HCT116 (cell line): ENCODE data around the gene PLEKHO1. TPM values are rescaled to one million over a fixed set of nuclear protein-coding genes. Genes with fewer than 3 reads are reported as not detected.

ENCODE experiments used
- ATAC-seq: fragments of 200-7000 bp; cut with Tn5 transposase; 2 replicates; pipeline ENCODE4 v1.9.1; 2020; ENCODE audit warnings: mild to moderate bottlenecking, moderate library complexity
- BruUV-seq: library from RNA; stranded (reverse); fragments of 400-500 nt; replicated peaks from 2 replicates; lab custom pipeline; 2021; lab: Mats Ljungman, UMichigan
- CTCF ChIA-PET: fragments of 300-600 bp; sonication (Branson Sonifier 250); formaldehyde crosslinking; loops from one replicate; lab custom pipeline; 2021; ENCODE audit warnings: antibody characterized with exemption; lab: Charles Lee
- POLR2A ChIA-PET: fragments of 300-600, 350-600 bp; sonication (Branson Sonifier 250); formaldehyde crosslinking; loops from one replicate; lab custom pipeline; 2021; ENCODE audit warnings: antibody characterized with exemption; lab: Charles Lee
- RAD21 ChIA-PET, 2 experiments: fragments of 300-600 bp; sonication (Branson Sonifier 250); formaldehyde crosslinking; loops; one replicate each; lab custom pipeline; 2023; ENCODE audit warnings: low total read pairs in 2 of 2; ENCODE audit not compliant: uncharacterized antibody in 2 of 2, unreplicated experiment in 2 of 2, low non-redundant PET in 1 of 2; lab: Charles Lee
- DNase-seq: peaks from one replicate; pipeline ENCODE4 v3.0.0-alpha.2; 2010; ENCODE audit warnings: low read depth, low spot score
- H2AFZ ChIP-seq: fragments of 200-600 bp; shearing (Covaris generic), sonication (generic); 2 replicates; pipeline ENCODE4 v1.6.1; 2017; ENCODE audit warnings: low read depth, mixed run types, mixed read lengths, antibody characterized with exemption, low read length; ENCODE audit not compliant: poor library complexity, severe bottlenecking
- H3K27ac ChIP-seq: 2 replicates; pipeline ENCODE4 v1.5.1; 2012; ENCODE audit warnings: low read depth, low read length
- H3K27me3 ChIP-seq: fragments of 200-600 bp; sonication (generic); 2 replicates; pipeline ENCODE4 v1.6.1; 2016; ENCODE audit warnings: mixed run types, low read length, mixed read lengths; ENCODE audit not compliant: insufficient read depth
- H3K36me3 ChIP-seq, 2 experiments: fragments of 200-500 bp in 1 of 2; fragments of 200-600 bp in 1 of 2; sonication (Bioruptor generic) in 1 of 2; sonication (generic) in 1 of 2; 2 replicates each; pipeline versions ENCODE4 v1.5.1 to v1.6.1; 2014 to 2016; ENCODE audit warnings: low read length in 2 of 2, inconsistent platforms in 1 of 2, mixed read lengths in 1 of 2, mixed run types in 1 of 2; ENCODE audit not compliant: insufficient read depth in 2 of 2, control insufficient read depth in 1 of 2
- H3K4me1 ChIP-seq, 2 experiments: fragments of 200-600 bp in 1 of 2; sonication (generic) in 1 of 2; 2 replicates each; pipeline versions ENCODE4 v1.5.1 to v1.6.1; 2012 to 2017; ENCODE audit warnings: low read length in 2 of 2, inconsistent platforms in 1 of 2, mild to moderate bottlenecking in 1 of 2, mixed read lengths in 1 of 2, mixed run types in 1 of 2, moderate library complexity in 1 of 2; ENCODE audit not compliant: insufficient read depth in 2 of 2, control insufficient read depth in 1 of 2
- H3K4me2 ChIP-seq: fragments of 200-600 bp; sonication (generic); 2 replicates; pipeline ENCODE4 v1.6.1; 2017; ENCODE audit warnings: mixed run types, low read length, mixed read lengths
- H3K4me3 ChIP-seq, 2 experiments: fragments of 200-600 bp in 1 of 2; sonication (generic) in 1 of 2; replicated peaks in 1 of 2; 2 replicates each; pipeline ENCODE4 v1.5.1; 2011 to 2016; ENCODE audit warnings: low read length in 2 of 2, control low read depth in 1 of 2, low read depth in 1 of 2, mild to moderate bottlenecking in 1 of 2, mixed read lengths in 1 of 2, mixed run types in 1 of 2
- H3K79me2 ChIP-seq: fragments of 200-600 bp; sonication (generic); 2 replicates; pipeline ENCODE4 v1.6.1; 2017; ENCODE audit warnings: mild to moderate bottlenecking, mixed run types, low read length, moderate library complexity, mixed read lengths; ENCODE audit not compliant: insufficient read depth
- H3K9ac ChIP-seq: fragments of 200-600 bp; sonication (generic); 2 replicates; pipeline ENCODE4 v1.6.1; 2016; ENCODE audit warnings: low read length, mixed read lengths
- H3K9me2 ChIP-seq: fragments of 200-600 bp; sonication (generic), shearing (Covaris generic); 2 replicates; pipeline ENCODE4 v1.6.1; 2017; ENCODE audit warnings: mixed run types, mild to moderate bottlenecking, moderate library complexity; ENCODE audit not compliant: insufficient read depth
- H3K9me3 ChIP-seq, 2 experiments: fragments of 200-500 bp in 1 of 2; fragments of 200-600 bp in 1 of 2; sonication (Bioruptor generic) in 1 of 2; sonication (generic) in 1 of 2; 2 replicates each; pipeline ENCODE4 v1.6.1; 2014 to 2017; ENCODE audit warnings: low read length in 2 of 2, mixed read lengths in 2 of 2, inconsistent platforms in 1 of 2, low read depth in 1 of 2, mild to moderate bottlenecking in 1 of 2, mixed run types in 1 of 2, moderate library complexity in 1 of 2; ENCODE audit not compliant: control insufficient read depth in 1 of 2, insufficient read depth in 1 of 2
- H4K20me1 ChIP-seq: fragments of 200-600 bp; sonication (generic), shearing (Covaris generic); 2 replicates; pipeline ENCODE4 v1.6.1; 2017; ENCODE audit warnings: mixed run types, mild to moderate bottlenecking, moderate library complexity; ENCODE audit not compliant: insufficient read depth
- ATF3 ChIP-seq: IDR thresholded peaks from 2 replicates; pipeline ENCODE4 v1.6.1; 2012
- CBX3 ChIP-seq: IDR thresholded peaks from 2 replicates; pipeline ENCODE4 v1.6.1; 2012; ENCODE audit warnings: low read depth
- CEBPB ChIP-seq: IDR thresholded peaks from 2 replicates; pipeline ENCODE4 v1.6.1; 2012; ENCODE audit warnings: low read depth
- CTCF ChIP-seq, 3 experiments: fragments of 200-600 bp in 1 of 3; sonication (generic) in 1 of 3; IDR thresholded peaks in 2 of 3; conservative IDR thresholded peaks in 1 of 3; 2 replicates each; pipeline ENCODE4 v1.5.1; 2012 to 2017; ENCODE audit warnings: low read depth in 2 of 3, low read length in 2 of 3, antibody characterized with exemption in 1 of 3, borderline replicate concordance in 1 of 3, control low read depth in 1 of 3, mild to moderate bottlenecking in 1 of 3, mixed read lengths in 1 of 3, mixed run types in 1 of 3, moderate library complexity in 1 of 3; ENCODE audit not compliant: insufficient read depth in 1 of 3
- EGR1 ChIP-seq: IDR thresholded peaks from 2 replicates; pipeline ENCODE4 v1.6.1; 2012; ENCODE audit warnings: low read depth
- ELF1 ChIP-seq: IDR thresholded peaks from 2 replicates; pipeline ENCODE4 v1.6.1; 2012; ENCODE audit warnings: low read depth, borderline replicate concordance
- EZH2phosphoT487 ChIP-seq: fragments of 200-600 bp; IDR thresholded peaks from 2 replicates; pipeline ENCODE4 v1.6.1; 2018; ENCODE audit warnings: antibody characterized with exemption, borderline replicate concordance
- FOSL1 ChIP-seq: IDR thresholded peaks from 2 replicates; pipeline ENCODE4 v1.6.1; 2012; ENCODE audit warnings: low read depth
- JUND ChIP-seq: IDR thresholded peaks from 2 replicates; pipeline ENCODE4 v1.6.1; 2012
- MAX ChIP-seq: IDR thresholded peaks from 2 replicates; pipeline ENCODE4 v1.6.1; 2012
- POLR2A ChIP-seq: IDR thresholded peaks from 2 replicates; pipeline ENCODE4 v1.7.0; 2011; ENCODE audit warnings: borderline replicate concordance; ENCODE audit not compliant: insufficient read depth, insufficient read length; ENCODE audit errors: extremely low read depth
- RAD21 ChIP-seq: IDR thresholded peaks from 2 replicates; pipeline ENCODE4 v1.6.1; 2012; ENCODE audit warnings: low read depth, mild to moderate bottlenecking
- REST ChIP-seq: IDR thresholded peaks from 2 replicates; pipeline ENCODE4 v1.6.1; 2012; ENCODE audit warnings: low read depth
- SIN3A ChIP-seq: IDR thresholded peaks from 2 replicates; pipeline ENCODE4 v1.6.1; 2012; ENCODE audit warnings: low read depth
- SP1 ChIP-seq: IDR thresholded peaks from 2 replicates; pipeline ENCODE4 v1.6.1; 2012; ENCODE audit warnings: low read depth
- SRF ChIP-seq: IDR thresholded peaks from 2 replicates; pipeline ENCODE4 v1.6.1; 2012; ENCODE audit warnings: low read depth
- TCF7L2 ChIP-seq: IDR thresholded peaks from 2 replicates; pipeline ENCODE4 v1.7.0; 2011; ENCODE audit warnings: borderline replicate concordance, inconsistent platforms; ENCODE audit not compliant: insufficient read depth, insufficient read length; ENCODE audit errors: extremely low read depth
- ZBTB33 ChIP-seq: IDR thresholded peaks from 2 replicates; pipeline ENCODE4 v1.6.1; 2011; ENCODE audit warnings: mild to moderate bottlenecking, low read length, moderate library complexity; ENCODE audit not compliant: insufficient replicate concordance; ENCODE audit errors: extremely low read depth
- ZFX ChIP-seq: fragments of 450-650 bp; IDR thresholded peaks from 2 replicates; pipeline ENCODE4 v1.6.1; 2017
- ZNF274 ChIP-seq: fragments of 200-500 bp; sonication (Bioruptor generic); IDR thresholded peaks from 2 replicates; pipeline ENCODE4 v1.6.1; 2014; ENCODE audit warnings: mild to moderate bottlenecking, low read depth, low read length, inconsistent platforms
- intact Hi-C: fragments of 100-400 bp; cut with micrococcal nuclease; formaldehyde crosslinking; loops from 2 replicates; pipeline ENCODE4 v1.10.0; 2022
- total RNA-seq: library from RNA; stranded (reverse); gene quantifications from one replicate; pipeline ENCODE4 v1.2.1, GENCODE V29; 2021; ENCODE audit not compliant: unreplicated experiment

The PLEKHO1 gene
- total RNA-seq, 1 experiment from 2014 or later = 6.9 TPM

- Histone ChIP-seq H3K9ac (no peak overlapping the region), H4K20me1 (no peaks in the 10 kb centered on the region)
Measured at GRCh38 chr1:150152772-150153456, 3.2 kb downstream of the PLEKHO1 start.

More at GRCh38 chr1:150152772-150153456, 3.2 kb downstream of the PLEKHO1 start:
- DNase-seq (no peak), ATAC-seq (no peak)
- ChIA-PET CTCF (no interaction called here), RAD21 (no interaction called here), POLR2A (no interaction called here)
- BruUV-seq = no TSS peak
- Histone ChIP-seq H3K4me3 (no peak overlapping the region), H3K4me1 (peaks cover 6 to 22% of the 10 kb centered on the region in 2 experiments; a peak in 3 of 4 replicates), H3K27me3 (no peaks in the 10 kb centered on the region), H3K9me2 (no peaks in the 10 kb centered on the region), H3K79me2 (no peaks in the 10 kb centered on the region), H3K4me2 (no peak overlapping the region), H3K27ac (no peak overlapping the region), H2AFZ (no peak overlapping the region), H3K9me3 (no peaks in the 10 kb centered on the region), H3K36me3 (no peaks in the 10 kb centered on the region; a peak in 2 of 4 replicates)
- intact Hi-C loops = no loop called here
- no peak for TF ChIP-seq ZFX
- TF ChIP-seq FOSL1 = no peak
- TF ChIP-seq SIN3A = no peak
- TF ChIP-seq POLR2A = no peak
- no peak for TF ChIP-seq REST
- TF ChIP-seq CEBPB = no peak
- TF ChIP-seq CTCF (IDR thresholded peaks at IDR 0.05 in 2 of 3, conservative IDR thresholded peaks at IDR 0.05 in 1 of 3; ENCODE audit: borderline replicate concordance in 1 of 3, insufficient read depth in 1 of 3, low read depth in 2 of 3, low read length in 2 of 3) = no peak
- TF ChIP-seq MAX = no peak
- no peak for TF ChIP-seq EGR1
- TF ChIP-seq SP1 = no peak
- no peak for TF ChIP-seq JUND
- no peak for TF ChIP-seq CBX3
- no peak for TF ChIP-seq ATF3
- no peak for TF ChIP-seq ELF1
- no peak for TF ChIP-seq SRF
- TF ChIP-seq ZBTB33 = no peak
- TF ChIP-seq EZH2phosphoT487 = no peak
- TF ChIP-seq ZNF274 = no peak
- TF ChIP-seq TCF7L2 = no peak
- no peak for TF ChIP-seq RAD21
